SU-DHL-6 (cell line): ENCODE data around the gene KCNB1.

Experiments used
- H2AFZ ChIP-seq: fragments of 200-600 bp; sonication (generic); 2 replicates; pipeline ENCODE4 v1.6.1; 2014; ENCODE audit warnings: low read depth, mild to moderate bottlenecking, moderate library complexity, mixed read lengths, antibody characterized with exemption, low read length; ENCODE audit not compliant: severe bottlenecking
- H3F3A ChIP-seq: fragments of 200-600 bp; shearing (Covaris generic); 2 replicates; pipeline ENCODE4 v1.6.0; 2016; ENCODE audit warnings: antibody characterized with exemption, mild to moderate bottlenecking; ENCODE audit not compliant: insufficient read depth
- H3K27ac ChIP-seq: fragments of 200-600 bp; sonication (generic); 2 replicates; pipeline ENCODE4 v1.5.1; 2016; ENCODE audit warnings: low read depth, mild to moderate bottlenecking, low read length, moderate library complexity, mixed read lengths
- H3K27me3 ChIP-seq: fragments of 200-600 bp; sonication (generic), shearing (Covaris generic); 2 replicates; pipeline ENCODE4 v1.6.0; 2014; ENCODE audit warnings: mild to moderate bottlenecking, low read length
- H3K36me3 ChIP-seq: fragments of 200-600 bp; sonication (generic); 2 replicates; pipeline ENCODE4 v1.6.1; 2014; ENCODE audit warnings: mild to moderate bottlenecking, low read length, mixed read lengths
- H3K4me2 ChIP-seq: fragments of 300-600, 200-600 bp; shearing (Covaris generic), sonication (generic); 2 replicates; pipeline ENCODE4 v1.6.0; 2014; ENCODE audit warnings: low read length, low read depth, mild to moderate bottlenecking; ENCODE audit not compliant: poor library complexity, severe bottlenecking
- H3K4me3 ChIP-seq: fragments of 200-600 bp; sonication (generic); 2 replicates; pipeline ENCODE4 v1.5.1; 2014; ENCODE audit warnings: antibody characterized with exemption, low read length, mild to moderate bottlenecking, mixed read lengths; ENCODE audit not compliant: insufficient read depth, poor library complexity, severe bottlenecking
- H3K79me2 ChIP-seq: fragments of 200-600 bp; sonication (generic); 2 replicates; pipeline ENCODE4 v1.6.1; 2014; ENCODE audit warnings: mild to moderate bottlenecking, low read length, moderate library complexity; ENCODE audit not compliant: insufficient read depth
- H3K9ac ChIP-seq: fragments of 200-600 bp; sonication (generic); 2 replicates; pipeline ENCODE4 v1.7.0; 2014; ENCODE audit warnings: mild to moderate bottlenecking, low read length
- H3K9me2 ChIP-seq: fragments of 200-600 bp; sonication (generic); replicated peaks from 2 replicates; pipeline ENCODE4 v1.6.1; 2014; ENCODE audit warnings: low read length; ENCODE audit not compliant: insufficient read depth
- H3K9me3 ChIP-seq: fragments of 200-600 bp; sonication (generic); 2 replicates; pipeline ENCODE4 v1.6.1; 2014; ENCODE audit warnings: low read length, mixed read lengths; ENCODE audit not compliant: insufficient read depth
- H4K20me1 ChIP-seq: fragments of 200-600 bp; sonication (generic); 2 replicates; pipeline ENCODE4 v1.6.1; 2014; ENCODE audit warnings: low read depth, mild to moderate bottlenecking, antibody characterized with exemption, low read length, moderate library complexity, mixed read lengths
- CTCF ChIP-seq: fragments of 200-600 bp; sonication (generic); IDR thresholded peaks from one replicate; pipeline ENCODE4 v1.5.1; 2017; ENCODE audit warnings: antibody characterized with exemption, mild to moderate bottlenecking, low read length, moderate library complexity; ENCODE audit not compliant: insufficient read depth, poor library complexity, severe bottlenecking
- EZH2phosphoT487 ChIP-seq: fragments of 200-600 bp; sonication (generic), shearing (Covaris generic); conservative IDR thresholded peaks from 2 replicates; pipeline ENCODE4 v1.6.1; 2018; ENCODE audit warnings: mild to moderate bottlenecking, antibody characterized with exemption, low read length, moderate library complexity, mixed read lengths

Gene KCNB1

GRCh38 chr20:49351775-49352174 is 130.7 kb downstream of the KCNB1 start:
- H3K4me3 ChIP-seq: no peak overlapping the region
- H3K9me2 ChIP-seq: no peaks in the 10 kb centered on the region
- H3K9ac ChIP-seq: no peak overlapping the region
- H3K9me3 ChIP-seq: no peaks in the 10 kb centered on the region
- H3K27ac ChIP-seq: no peak overlapping the region
- no peaks in the 10 kb centered on the region for H3F3A ChIP-seq
- no peaks in the 10 kb centered on the region for H3K79me2 ChIP-seq
- no peak overlapping the region for H2AFZ ChIP-seq
- H3K27me3 ChIP-seq: no peaks in the 10 kb centered on the region
- TF ChIP-seq CTCF (no peak), EZH2phosphoT487 (no peak)
- no peaks in the 10 kb centered on the region for H4K20me1 ChIP-seq
- H3K36me3 ChIP-seq: no peaks in the 10 kb centered on the region
- H3K4me2 ChIP-seq: no peak overlapping the region

GRCh38 chr20:49349694-49350252 is 132.7 kb downstream of the KCNB1 start:
- Histone ChIP-seq H2AFZ (no peak overlapping the region), H3K79me2 (no peaks in the 10 kb centered on the region), H3K9ac (no peak overlapping the region), H3K27ac (no peak overlapping the region), H3K9me2 (no peaks in the 10 kb centered on the region), H3F3A (no peaks in the 10 kb centered on the region), H3K36me3 (no peaks in the 10 kb centered on the region), H3K27me3 (no peaks in the 10 kb centered on the region), H3K4me3 (no peak overlapping the region), H4K20me1 (no peaks in the 10 kb centered on the region), H3K4me2 (no peak overlapping the region), H3K9me3 (no peaks in the 10 kb centered on the region)
- no peak for TF ChIP-seq EZH2phosphoT487
- TF ChIP-seq CTCF: no peak

- H2AFZ ChIP-seq: no peak overlapping the region
- H3K9me3 ChIP-seq: no peaks in the 10 kb centered on the region
- H3K27ac ChIP-seq: no peak overlapping the region
- H3K4me2 ChIP-seq: no peak overlapping the region
- no peaks in the 10 kb centered on the region for H3K79me2 ChIP-seq
- H3K36me3 ChIP-seq: no peaks in the 10 kb centered on the region
- no peaks in the 10 kb centered on the region for H4K20me1 ChIP-seq
- H3F3A ChIP-seq: no peaks in the 10 kb centered on the region
- no peak overlapping the region for H3K9ac ChIP-seq
- H3K9me2 ChIP-seq: no peaks in the 10 kb centered on the region
- no peak overlapping the region for H3K4me3 ChIP-seq
- H3K27me3 ChIP-seq: no peaks in the 10 kb centered on the region
- TF ChIP-seq CTCF (no peak), EZH2phosphoT487 (no peak)
These were observed 133.4 kb downstream of the KCNB1 start for GRCh38 chr20:49349078-49349477.
